Suppressor macrophage treated with lipopolysaccharide for 4 hours (primary cell): ENCODE data around the gene REXO4.

Experiments used
- DNase-seq: peaks from one replicate; pipeline ENCODE4 v3.0.0-alpha.2; 2020

REXO4 gene

DNA sequence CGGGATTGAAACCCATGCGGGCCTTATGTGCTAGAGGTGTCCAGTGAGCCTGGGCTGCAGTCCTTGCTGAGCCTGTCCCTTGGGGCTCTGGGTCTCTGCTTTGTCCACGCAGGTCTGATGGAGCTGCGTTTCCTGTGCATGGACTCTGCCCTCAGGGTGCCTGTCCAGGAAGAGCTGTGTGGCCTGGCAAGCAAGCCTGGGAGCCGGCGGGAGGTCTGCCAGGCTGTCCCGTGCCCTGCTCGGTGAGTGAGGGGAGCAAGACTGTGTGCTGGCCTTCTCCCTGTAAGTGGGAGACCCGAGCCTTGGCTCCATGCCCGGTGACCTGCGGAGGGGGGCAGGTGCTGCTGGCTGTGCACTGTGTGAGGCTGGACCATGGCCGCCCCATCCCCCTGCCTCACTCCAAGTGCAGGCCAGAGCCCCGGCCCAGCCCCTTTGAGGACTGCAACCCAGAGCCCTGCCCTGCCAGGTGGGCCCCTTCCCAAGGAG is 30.7 kb upstream of the REXO4 start:
- DNase-seq: no peak

DNA sequence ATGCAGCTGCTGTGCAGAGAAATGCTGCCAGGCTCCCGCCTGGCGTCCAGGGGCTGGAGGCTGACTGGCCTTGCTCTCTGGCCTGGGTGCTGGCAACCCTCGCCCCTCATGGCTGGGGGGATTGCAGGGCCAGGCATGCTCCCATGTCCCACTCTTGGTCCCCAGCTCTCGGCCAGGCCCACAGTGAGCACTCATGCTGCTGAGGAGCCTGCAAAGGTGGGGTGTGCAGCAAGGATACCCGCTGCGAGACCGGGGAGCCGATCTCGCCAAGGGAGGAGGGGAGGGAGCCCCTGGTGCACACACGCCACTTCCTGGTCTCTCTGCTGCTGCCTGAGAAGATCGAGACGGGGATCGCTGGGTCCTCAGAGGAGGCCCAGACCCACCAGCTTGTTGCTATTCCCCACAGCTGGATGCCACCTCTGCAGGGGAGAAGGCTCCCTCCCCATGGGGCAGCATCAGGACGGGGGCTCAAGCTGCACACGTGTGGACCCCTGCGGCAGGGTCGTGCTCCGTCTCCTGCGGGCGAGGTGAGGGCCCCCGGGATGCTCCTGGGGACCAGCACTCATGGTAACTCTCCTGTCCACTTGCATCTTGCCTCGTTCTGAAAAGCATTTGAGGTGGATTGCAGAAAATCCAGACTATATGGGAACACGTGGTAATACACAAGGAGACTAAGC is 27.6 kb upstream of the REXO4 start:
- DNase-seq: no peak

DNA sequence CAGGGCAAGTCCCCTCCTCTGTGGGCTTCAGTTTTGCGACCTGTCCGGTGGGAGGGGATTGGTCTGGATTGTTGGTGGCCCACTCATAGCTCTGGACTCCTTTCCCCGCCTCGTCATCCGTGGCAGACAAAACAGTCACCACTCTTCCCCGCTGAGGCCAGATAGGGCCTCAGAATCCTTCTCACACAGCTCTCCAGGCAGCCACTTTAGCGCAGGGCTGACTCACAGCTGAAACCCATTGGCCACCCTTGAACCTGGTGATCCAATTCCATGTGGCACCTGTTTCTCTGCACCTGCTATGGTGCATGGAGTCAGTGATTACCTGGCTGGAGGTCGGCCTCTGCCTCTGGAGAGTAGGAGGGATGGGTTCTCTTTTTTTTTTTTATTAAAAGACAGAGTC is 26.2 kb upstream of the REXO4 start:
- no peak for DNase-seq

DNA sequence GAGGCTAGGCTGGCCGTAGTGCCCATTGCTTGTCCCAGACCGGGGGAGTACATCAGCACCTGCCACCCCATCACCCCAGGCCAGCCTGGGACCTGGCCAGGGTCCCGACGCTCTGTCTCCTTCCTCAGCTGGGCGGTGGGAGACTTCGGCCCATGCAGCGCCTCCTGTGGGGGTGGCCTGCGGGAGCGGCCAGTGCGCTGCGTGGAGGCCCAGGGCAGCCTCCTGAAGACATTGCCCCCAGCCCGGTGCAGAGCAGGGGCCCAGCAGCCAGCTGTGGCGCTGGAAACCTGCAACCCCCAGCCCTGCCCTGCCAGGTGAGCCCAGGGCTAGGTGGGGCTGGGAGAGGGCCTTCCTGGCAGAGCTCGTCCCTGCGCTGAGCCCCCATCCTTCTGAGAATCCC is 25.4 kb upstream of the REXO4 start:
- no peak for DNase-seq

DNA sequence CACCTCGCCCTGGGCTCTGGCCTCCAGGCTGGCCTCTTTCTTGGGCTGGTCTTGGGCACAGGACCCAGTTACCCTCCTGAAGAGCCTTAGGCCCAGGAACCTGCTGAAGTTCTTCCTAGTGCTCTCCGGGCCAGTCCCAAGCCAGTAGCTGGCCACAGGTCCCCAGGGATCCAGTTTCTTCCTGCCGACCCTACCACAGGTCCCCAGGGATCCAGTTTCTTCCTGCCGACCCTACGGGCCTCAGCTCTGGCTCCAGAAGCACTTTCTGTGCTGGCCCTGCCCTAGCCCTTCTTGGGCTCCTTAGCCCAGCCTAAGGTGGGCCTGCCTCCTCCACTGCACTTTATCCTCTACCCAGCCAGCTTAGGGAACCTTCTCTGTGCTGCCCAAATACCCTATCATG is 23.8 kb upstream of the REXO4 start:
- DNase-seq: no peak

DNA sequence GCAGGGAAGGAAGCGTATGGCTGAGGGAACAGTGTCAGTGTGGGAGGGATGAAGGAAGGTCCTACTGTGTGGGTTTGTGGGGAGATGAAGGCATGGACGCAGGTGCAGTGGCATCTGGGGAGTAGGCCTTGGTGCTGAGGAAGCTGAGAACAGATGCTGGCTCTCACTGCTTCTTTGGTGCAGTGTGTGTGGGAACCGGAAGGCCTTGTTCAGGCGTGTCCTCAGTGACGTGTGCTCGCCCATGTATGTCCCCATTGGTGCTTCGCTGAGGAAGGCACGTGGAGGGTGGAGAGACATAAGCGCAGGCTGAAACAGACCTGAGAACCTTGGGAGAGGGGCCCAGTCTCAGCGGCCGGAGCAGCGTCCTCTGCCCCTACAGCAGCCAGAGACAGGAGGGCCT is 23.1 kb upstream of the REXO4 start:
- no peak for DNase-seq

DNA sequence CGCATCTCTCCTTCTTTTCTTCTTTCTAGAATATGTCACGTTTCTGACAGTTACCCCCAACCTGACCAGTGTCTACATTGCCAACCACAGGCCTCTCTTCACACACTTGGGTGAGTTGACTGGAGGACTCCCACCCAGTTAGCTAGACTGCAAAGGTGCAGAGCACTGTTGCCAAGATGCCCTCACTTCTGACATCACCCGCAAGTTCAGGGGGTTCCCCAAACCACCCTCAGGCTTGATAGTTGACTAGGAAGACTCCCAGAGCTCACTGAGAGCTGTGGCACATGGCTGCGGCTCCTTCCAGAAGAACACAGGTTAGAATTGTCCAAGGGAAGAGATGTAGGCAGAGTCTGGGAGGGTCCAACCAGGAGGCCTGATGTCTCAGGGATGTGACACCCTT is 21.5 kb upstream of the REXO4 start:
- DNase-seq: no peak

DNA sequence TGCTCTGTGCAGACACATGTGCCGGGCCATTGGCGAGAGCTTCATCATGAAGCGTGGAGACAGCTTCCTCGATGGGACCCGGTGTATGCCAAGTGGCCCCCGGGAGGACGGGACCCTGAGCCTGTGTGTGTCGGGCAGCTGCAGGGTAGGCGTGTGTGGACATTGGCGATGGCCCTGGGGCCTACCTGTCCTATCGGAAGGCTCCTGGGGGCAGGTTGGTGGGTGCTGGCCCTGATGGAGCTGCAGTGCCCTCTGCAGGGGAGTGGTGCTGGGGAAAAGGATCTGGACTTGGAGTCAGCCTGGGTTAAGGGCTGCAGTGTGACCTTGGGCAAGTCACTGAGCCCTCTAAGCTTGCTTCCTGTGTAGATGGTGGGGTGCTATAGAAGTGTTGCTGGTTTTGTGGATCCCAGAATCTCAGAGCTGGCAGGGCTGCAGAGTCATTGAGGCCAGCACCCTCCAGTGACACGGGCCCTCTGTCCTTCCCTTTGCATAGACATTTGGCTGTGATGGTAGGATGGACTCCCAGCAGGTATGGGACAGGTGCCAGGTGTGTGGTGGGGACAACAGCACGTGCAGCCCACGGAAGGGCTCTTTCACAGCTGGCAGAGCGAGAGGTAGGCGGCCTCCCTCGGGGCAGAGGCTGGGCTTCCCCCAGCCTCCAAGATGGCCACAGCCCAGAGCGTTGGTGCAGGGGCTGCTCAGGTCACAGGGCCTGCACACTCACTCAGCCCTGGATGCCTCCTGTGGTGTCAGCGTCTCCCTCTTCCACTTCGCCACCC is 20.1 kb upstream of the REXO4 start:
- DNase-seq: no peak

DNA sequence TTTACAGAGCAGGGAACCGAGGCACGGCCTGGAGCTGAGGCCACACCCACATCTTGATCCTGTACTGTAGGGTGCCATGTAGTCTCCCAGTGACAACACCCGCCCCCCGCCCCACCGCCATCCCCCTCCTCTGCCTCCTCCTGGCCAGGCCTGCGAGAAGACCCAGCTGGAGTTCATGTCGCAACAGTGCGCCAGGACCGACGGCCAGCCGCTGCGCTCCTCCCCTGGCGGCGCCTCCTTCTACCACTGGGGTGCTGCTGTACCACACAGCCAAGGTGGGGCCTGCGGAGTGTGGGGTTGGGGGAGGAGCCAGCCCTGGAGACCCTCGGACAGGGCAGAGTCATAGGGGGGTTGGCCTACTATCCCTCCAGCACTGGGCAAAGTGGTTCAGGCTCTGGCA is 18.9 kb upstream of the REXO4 start:
- no peak for DNase-seq

DNA sequence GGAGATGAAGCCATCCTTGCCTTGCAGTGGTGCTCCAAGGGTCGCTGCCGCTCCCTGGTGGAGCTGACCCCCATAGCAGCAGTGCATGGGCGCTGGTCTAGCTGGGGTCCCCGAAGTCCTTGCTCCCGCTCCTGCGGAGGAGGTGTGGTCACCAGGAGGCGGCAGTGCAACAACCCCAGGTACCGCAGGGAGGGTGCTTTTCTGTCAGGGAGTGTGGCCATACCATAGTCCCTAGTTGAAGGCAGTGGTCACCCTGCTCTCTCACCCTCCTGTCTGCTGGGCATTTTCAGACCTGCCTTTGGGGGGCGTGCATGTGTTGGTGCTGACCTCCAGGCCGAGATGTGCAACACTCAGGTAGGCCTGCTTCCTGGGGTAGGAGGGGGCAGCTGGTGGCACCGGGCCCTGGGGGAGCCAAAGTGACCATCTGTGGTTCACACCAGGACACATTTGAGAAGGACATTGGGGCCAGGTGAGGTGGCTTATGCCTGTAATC is 15.6 kb upstream of the REXO4 start:
- no peak for DNase-seq

DNA sequence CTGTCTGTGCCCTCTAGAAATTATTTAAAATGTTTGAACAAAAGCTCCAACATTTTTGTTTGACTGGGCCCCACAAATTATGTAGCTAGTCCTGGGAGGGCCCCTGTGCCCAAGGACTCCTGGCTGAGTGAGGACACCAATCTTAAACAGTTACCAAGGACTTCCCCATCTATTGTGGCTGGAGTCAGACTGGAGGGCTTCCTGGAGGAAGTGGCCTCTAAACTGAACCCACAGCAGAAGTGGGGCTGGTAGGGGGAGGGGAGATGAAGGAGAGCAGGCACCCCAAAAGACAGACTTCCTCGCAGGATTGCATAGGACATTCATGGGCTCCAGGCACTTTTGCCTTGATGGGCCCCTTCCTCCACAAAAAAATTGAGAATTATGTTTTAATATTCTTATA is 12.4 kb upstream of the REXO4 start:
- no peak for DNase-seq

DNA sequence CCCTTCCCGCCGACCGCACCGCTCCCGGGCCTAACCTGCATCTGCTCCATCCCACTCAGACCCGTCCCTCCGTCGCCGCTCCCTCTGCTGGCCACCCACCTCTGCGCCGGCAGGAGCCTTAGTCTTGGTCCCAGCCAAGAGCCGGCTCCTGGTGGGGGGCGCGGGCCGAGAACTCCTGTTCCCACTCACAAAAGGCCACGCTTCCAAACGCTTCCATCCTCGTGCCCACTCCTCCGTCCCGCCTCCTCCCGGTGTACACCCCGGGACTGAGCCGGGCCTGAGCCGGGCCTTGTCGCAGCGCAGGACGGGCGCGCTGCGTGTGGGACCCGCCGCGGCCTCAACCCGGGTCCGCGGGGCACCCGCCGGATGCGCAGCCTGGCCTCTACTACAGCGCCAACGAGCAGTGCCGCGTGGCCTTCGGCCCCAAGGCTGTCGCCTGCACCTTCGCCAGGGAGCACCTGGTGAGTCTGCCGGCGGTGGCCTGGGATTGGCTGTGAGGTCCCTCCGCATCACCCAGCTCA is 11.9 kb upstream of the REXO4 start:
- DNase-seq: no peak

DNA sequence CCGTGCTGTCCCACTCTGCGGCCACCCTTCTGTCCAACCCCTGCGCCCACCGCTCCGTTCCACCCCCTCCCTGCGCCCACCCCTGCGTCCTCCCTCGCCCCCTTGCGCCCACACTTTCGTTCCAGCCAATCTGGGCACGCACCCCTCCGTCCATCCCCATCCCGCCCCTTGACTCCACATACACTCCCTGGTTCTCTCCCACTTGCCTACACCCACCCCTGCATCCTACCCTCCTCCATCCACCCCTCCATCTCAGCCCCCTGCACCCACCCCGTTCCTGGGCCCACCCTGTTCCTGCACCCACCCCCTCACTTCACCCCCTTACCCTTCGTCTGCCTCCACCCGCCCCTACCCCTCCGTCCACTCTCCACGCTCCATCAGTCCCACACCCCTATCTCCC is 11.4 kb upstream of the REXO4 start:
- no peak for DNase-seq

DNA sequence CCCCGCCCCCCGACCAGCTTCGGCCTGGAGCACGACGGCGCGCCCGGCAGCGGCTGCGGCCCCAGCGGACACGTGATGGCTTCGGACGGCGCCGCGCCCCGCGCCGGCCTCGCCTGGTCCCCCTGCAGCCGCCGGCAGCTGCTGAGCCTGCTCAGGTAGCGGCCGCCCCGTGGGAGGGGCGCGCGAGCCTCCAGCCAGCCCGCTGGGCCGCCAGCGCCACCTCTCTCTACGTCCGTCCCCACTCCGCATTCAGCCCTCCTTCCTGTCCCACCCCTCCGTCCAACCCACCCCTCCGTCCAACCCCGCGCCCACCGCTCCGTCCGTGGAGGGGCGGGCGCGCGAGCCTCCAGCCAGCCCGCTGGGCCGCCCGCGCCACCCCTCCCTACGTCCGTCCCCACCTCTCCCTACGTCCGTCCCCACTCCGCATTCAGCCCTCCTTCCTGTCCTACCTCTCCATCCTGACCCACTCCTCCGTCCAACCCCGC is 10.8 kb upstream of the REXO4 start:
- DNase-seq: no peak

DNA sequence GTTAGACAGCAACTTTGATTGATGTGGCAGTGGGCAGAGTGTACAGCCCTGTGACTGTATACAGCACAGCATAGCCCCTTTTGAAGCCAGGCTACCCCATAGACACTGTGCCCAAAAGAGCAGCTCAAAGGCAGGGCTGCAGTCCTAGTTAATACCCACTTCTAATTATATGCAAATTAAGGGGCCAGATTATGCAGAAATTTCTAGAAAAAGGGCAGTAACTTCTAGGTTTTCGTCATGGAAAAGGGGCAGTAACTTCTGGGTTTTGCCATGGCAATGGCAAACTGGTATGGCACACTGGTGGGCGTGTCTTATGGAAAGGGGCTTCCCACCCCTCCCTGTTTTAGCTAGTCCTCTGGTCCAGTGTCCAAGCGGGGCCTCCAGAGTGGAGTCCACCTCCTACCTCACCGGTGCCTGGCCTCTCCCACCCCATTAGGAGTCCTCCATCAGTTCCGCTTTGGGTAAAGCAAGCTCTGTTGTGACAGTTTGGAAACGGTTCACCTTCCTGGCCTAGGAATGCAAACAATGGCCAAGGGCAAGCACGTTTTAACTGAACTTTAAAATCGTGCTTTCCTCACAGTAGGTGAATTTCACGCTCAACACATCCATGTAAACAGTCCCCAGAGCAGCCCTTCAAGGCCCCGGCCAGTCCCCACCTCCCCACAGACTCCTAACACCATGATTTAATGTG is 10.0 kb upstream of the REXO4 start:
- DNase-seq: no peak

DNA sequence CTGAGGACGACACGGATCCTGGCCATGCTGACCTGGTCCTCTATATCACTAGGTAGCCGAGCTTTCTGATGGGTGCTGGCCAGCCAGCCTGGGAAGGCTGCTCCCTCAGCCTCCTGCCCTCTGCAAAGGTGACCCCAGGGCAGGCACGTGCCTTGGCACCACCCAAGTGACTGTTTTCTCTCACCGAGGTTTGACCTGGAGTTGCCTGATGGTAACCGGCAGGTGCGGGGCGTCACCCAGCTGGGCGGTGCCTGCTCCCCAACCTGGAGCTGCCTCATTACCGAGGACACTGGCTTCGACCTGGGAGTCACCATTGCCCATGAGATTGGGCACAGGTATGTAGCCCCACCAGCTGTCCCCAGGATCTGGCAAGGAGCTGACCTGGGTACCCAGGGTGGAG is 8.2 kb upstream of the REXO4 start:
- no peak for DNase-seq

DNA sequence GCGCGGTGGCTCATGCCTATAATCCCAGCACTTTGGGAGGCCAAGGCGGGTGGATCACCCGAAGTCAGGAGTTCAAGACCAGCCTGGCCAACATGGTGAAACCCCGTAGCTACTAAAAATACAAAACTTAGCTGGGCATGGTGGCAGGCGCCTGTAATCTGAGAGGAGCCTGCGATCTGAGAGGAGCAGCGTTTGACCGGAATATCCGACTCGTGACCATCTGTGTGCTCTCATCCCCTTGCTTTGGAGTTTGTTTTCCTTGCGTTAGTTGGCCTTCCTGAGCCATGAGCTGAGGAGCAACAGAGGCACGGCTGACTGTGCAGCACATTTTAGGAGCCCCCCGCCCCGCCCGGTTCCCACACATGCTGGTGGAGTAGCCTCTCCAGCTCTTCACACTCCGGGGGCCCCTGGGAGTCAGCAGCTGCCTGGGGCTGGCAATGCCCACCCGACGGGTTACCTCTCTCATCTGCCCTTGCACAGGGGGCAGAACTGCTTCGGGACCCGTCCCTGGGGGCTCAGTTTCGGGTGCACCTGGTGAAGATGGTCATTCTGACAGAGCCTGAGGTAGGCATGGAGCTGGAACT is 7.3 kb upstream of the REXO4 start:
- no peak for DNase-seq

DNA sequence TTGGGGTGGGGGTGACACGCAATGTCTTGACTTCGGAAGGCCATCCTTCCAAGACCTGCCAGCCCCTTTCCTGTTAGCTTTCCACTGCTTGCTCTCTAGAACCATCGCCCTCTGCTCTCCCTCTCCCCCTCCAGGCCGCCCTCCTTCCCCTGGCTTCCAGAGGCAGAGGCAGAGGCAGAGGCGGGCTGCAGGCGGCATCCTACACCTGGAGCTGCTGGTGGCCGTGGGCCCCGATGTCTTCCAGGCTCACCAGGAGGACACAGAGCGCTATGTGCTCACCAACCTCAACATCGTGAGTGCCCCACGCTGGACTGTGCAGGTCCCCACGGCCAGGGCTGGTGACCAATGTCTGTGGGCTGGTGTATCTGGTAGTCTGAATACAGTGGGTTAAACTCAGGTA is 6.4 kb upstream of the REXO4 start:
- DNase-seq: no peak

DNA sequence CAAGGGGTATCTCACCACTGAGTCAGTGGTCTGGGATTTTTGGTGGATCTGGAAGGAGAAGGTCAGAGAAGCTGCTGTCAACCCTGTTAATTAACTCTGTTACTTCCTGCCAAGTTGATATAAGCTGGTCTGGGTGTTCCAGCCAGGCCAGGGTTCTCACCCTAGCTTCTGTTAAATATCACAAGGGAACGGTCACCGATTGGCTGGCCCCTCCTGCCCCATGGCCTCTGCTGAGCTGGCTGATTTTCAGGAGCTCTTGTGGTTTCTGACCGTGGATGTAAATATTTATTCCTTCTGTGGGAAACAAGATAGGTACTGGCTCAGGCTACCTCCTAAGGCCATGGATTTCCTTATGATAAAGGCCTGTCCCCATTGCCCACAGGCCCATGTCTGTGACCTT is 5.4 kb upstream of the REXO4 start:
- no peak for DNase-seq

DNA sequence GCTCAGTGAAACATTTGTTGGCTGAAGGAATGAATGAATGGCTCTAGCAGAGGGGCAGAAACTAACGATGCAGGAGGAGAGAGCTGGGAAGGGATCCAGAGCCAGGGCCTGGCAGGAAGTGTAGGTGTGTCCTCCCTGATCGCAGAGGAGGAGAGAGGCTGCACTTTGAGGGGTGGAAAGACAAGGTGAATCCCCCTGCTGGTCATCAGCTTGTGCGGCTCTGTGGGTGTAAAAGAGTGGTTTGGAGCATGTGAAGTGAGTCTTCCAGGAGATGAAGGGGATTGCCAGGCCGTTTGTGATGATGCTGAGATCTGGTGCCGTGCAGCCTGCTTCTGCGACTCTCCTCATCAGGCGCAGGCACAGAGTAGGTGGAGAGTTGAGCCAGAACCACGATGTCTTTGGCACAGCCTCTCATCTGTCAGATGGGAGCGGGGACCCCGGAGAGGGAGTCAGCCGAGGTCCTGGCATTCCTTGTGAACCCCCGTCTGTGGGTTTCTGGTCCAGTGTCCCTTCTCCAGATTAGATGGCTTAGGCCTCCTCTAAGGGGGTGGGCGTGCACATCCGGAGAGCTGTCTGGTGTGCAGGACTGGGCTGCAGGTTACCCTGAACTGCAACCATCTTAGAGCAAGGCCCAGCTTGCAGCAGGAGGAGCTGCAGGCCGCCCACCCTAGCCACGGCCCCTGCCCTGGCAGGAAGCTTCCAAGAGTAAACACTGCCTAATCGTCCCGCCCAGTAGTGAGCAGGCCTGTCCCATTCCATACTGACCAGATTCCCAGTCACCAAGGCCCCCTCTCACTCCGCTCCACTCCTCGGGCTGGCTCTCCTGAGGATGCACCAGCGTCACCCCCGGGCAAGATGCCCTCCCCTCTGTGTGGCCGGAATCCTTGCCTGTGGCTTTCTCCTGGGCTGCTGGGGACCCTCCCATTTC is 4.1 kb upstream of the REXO4 start, which contains the start of gene ADAMTS13:
Gene ADAMTS13, plus strand, starts transcription at position 753 of the 928 bp plus-strand sequence. Its CDS starts 77 bp downstream, at position 830.
- no peak for DNase-seq

DNA sequence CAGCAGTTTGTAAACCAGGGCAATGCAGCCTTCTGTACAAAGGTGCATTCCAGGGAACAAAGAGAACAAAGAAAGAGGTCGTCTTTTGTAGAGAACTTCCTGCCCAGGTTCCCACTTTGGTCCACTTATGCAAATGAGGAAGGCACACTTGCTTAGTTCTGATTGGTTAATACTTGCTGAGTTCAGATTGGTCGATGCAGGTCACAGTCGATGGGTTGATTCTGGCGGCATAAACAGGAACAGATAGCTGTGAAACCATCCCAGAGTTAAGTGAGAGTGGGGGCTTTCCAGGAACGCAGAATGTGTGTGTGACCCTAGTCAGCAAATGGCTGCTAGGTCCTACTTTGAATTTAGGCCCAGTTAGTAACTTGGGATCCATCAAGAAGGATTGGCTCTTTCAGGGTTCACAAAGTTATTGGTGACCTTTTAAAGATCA is 2.6 kb upstream of the REXO4 start:
- DNase-seq: peak; percentile 19

DNA sequence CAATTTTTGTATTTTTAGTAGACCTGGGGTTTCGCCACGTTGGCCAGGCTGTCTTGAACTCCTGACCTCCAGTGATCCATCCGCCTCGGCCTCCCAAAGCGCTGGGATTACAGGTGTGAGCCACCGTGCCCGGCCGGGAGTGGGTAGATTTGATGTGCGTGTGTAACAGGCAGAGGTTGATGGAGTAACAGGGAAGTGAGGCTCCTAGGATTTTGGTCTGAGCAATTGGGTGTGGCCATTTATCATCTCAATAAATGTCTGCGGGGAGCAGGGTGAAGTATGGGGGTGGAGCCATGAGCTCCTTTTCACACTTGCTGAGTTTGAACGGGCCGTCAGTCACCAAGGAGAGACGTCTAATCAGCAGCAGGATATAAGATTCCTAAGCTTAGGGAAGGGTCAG is 1.2 kb upstream of the REXO4 start:
- DNase-seq: no peak
